Superior temporal gyrus (tissue), 1 donor: ENCODE measurements around the gene IKBKG.
"Not testable (repeated sequence)": the region's sequence is repeated elsewhere in the genome, so short reads cannot be mapped to it uniquely, and the experiment has no call there.

Experiments
- DNase-seq: peaks from one replicate; pipeline ENCODE4 v3.0.0-alpha.2; 2016; ENCODE audit errors: extremely low spot score

IKBKG gene

DNA sequence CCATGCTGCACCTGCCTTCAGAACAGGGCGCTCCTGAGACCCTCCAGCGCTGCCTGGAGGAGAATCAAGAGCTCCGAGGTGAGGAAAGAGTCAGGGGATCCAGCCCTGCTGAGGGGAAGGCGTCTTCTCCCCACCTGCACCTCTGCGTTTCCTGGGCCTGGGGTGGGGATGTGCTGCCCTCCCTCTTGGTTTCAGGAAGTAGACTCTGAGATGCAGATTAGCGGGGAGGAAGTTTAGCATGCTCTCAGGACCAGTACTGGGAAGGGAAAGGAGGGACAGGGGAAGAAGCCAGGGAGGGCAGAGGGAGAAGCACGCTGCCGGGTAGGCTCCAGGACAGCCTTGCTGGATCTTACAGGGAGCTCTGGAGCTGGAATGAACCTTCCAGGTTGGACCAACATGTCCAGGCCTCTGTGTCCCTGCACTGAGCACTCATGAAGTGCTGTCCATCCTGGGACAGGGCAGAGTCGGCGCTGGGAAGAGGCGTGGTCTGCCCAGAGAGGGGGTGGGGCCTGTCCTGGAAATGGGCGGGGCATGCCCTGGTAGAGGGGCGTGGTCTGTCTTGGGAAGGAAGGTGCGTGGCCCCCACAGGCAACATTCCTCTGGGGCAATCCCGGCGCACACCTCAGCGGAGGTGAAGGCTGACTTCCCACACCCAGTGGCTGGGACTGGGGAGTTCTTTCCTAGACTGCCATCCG lies 4.8 kb downstream of the IKBKG start:
- not testable (repeated sequence) for DNase-seq

DNA sequence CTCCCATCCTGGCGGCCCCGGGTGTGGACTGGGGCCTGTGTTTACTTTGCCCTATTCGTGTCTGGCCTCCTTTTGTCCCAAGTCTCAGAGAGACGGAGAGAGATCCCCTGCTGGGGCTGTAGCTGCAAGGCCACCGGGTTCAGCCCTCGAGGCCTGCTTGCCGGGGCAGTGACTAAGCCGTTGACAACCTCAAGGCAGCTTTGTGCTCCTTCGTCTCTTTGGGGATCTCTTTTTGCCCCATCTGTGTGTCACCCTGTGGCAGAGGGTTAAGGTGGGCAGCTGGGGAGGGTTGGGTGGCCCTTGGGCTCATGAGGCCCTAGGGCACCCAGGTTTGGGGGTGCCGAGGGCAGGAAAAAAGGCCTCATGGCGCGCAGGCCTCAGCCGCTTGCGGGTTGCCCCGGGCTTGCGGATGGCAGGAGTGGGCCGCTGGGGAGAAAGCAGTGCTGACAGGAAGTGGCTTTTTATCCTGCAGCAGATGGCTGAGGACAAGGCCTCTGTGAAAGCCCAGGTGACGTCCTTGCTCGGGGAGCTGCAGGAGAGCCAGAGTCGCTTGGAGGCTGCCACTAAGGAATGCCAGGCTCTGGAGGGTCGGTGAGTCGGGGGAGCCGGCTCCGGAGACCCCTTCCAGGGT lies 10.8 kb downstream of the IKBKG start:
- not testable (repeated sequence) for DNase-seq

DNA sequence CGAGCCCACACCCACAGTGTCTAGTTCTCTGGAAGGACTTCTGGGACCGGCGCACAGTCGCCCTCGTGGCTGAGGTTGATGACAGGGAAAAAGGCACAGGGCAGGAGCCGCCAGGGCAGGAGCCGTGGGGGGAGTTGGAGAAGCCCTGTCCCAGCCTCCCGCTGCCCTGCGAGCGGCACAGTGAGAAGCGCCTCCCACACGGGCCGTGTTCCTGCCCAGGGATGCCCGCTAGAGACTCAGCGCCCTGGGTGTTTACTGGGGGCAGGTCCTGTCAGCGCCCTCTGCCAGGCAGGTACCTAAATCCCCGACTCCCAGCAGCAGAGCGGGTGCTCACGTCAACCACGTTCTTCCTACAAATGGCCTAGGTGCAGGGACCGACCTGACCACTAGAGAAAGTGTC lies 11.5 kb downstream of the IKBKG start:
- not testable (repeated sequence) for DNase-seq

DNA sequence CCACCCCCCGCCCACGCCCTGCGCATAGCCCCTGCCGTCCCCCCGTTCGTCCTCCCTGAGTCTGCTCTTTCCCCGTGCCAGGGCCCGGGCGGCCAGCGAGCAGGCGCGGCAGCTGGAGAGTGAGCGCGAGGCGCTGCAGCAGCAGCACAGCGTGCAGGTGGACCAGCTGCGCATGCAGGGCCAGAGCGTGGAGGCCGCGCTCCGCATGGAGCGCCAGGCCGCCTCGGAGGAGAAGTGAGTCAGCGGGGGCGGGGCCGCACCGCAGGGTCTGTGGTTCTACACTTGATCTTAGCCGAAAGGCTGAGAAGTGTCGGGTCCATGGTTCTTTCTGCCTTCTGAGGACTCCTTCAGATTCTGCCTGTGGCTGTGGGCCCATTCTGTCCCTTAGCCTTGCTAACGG lies 12.9 kb downstream of the IKBKG start:
- DNase-seq = not testable (repeated sequence)

DNA sequence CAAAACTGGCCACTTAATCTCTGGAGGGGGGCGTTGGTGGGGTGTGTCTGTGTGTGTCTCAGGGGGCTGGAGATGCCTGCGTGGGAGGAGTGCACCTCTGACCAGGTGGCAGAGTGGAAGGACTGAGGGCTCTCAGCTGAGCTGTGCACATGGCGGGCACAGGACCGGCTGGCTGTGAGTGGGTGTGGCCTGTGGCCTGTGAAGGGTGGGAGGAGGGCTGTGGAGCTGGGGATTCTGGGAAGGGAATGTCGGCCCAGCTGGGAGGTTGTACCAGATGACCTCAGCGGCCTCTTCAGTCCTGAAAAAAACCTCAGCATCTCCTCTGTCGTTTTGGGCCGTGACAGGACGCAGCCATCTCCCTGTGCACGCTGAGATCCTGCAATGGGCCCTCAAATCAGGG lies 14.9 kb downstream of the IKBKG start:
- DNase-seq = not testable (repeated sequence)

DNA sequence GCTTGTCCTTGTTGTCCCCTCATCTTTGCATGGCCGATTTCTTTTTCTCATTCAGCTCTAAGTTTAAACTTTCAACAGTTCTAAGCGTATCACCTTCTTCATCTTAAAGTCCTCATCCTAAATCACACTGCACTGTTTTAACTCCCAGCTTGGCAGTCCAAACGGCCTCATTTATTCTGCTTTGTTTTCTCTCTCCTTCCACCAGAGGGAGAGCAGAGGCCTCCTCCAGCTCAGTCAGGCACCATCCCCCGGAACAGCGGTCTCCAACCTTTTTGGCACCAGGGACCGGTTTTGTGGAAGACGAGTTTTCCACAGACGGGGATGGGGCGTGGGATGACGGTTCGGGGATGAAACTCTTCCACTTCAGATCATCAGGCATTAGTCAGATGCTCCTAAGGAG lies 22.9 kb downstream of the IKBKG start:
- not testable (repeated sequence) for DNase-seq

DNA sequence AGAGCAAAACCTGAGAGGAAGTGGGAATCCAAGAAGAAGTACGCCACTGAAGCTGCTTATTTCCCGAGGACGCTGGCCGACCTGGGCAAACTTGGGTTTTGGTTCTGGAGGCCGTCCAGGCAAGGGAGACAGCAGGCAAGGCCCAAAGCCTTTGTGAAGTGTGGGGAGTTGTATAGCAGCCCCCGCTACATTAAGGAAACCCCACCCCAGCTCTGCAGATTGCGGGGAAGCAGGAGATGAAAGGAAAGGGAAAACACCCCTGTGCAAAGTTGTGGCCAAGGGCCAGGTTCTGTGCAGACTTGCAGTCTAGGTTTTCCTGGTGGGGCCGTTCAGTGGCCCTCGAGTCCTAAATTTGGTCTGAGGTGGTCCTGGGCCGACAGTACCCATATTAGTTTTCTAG lies 25.6 kb downstream of the IKBKG start:
- DNase-seq = not testable (repeated sequence)

DNA sequence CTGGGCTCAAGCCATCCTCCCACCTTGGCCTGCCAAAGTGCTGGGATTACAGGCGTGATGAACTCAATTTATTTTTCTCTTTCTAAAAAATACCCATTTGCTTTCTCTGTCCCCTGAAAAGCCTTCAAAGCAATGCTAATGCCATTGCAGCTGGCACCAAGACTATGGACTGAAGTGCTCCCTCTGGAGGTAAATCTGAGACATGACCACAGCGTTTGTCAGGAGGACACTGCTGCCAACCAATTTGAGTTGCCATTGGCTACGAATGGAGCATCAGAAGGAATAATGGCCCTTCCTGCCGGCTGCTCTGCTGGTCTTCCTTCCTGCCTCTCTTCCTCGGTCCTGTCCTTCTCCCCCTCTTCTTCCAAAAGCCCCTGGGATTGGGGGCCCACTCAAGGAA lies 27.7 kb downstream of the IKBKG start:
- DNase-seq = not testable (repeated sequence)

DNA sequence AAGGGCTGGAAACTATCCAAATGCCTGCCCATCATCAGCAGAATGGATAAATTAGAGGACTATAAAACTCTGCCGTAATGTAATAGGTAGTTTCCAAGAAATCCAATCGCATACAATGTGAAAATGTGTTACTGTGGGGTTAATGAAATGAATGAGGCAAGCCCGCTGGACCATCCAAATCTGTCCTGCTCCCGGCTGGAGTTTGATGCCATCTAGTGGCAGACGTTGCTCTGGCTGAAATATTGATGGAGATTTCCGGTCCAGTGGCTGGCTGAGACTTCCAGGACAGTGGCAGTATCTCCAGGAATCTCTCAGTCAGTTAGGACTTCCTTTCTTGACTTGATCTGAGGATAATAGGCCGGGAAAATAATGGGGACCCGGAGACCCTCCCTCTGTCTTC lies 35.6 kb downstream of the IKBKG start:
- not testable (repeated sequence) for DNase-seq

DNA sequence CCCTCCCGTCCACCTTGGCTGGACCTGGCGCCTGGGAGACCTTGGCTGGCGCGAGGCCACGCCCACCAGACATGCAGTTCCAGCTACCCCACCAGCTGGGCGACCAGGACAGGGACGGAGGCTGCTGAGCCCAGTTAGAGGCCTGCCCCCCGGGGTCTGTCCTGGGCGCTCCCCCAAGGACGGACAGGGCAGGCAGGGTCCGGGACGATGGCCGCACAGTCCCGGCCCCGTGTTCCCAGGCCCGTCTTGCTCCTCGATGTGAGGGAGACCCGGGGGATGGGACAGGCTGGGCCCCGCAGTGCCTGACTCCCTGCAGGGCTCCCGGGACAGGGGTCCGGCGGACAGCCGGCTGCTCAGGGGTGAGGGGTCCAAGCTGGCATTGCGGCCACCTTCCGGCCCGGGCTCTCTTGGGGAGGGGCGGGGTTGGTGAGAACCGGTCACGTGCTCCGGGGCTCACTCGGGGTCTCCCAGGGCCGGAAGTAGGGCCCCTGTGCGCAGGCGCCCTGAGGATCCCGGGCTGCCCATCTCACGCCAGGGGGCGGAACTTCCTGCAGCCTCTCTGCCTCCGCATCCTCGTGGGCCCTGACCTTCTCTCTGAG lies 37.3 kb downstream of the IKBKG start, which contains the start of gene CTAG1A:
TSS of gene CTAG1A (plus strand) at position 549 of the 599 bp plus-strand sequence. CDS start 74 bp downstream, outside the sequence.
- not testable (repeated sequence) for DNase-seq

DNA sequence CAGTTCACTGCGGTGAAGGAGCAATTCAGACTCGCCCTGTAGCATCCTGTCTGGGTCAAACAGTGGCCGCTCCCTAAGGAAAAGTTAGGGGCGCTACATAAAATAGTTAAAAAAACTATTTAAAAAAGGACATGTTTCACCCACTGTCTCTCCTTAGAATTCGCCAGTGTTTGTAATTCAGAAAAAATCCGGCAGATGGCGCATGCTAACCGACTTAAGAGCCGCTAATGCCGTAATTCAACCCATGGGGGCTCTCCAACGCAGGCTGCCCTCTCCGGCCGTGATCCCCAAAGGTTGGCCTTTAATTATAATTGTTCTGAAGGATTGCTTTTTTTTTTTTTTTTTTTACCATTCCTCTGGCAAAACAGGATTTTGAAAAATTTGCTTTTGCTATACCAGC lies 43.0 kb downstream of the IKBKG start:
- DNase-seq = not testable (repeated sequence)

DNA sequence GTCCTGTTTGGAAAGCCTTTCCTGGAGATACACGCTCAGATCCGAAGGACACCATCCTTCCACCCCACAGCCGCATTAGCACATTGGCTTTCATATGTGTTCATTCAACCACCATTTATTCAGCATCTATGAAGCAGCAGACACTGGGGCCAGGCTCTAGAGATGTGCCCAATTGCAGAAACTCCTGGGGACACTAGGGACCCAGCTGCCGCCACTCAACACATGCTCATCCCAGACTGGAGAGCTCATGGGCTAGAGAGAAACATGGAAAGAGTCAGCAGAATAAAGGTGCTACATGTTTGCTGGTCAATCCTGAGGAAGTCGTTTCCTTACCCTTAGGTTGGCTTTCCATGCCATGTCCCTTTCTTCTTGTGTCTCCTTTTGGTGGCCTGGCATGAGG lies 45.1 kb downstream of the IKBKG start:
- DNase-seq = no peak

DNA sequence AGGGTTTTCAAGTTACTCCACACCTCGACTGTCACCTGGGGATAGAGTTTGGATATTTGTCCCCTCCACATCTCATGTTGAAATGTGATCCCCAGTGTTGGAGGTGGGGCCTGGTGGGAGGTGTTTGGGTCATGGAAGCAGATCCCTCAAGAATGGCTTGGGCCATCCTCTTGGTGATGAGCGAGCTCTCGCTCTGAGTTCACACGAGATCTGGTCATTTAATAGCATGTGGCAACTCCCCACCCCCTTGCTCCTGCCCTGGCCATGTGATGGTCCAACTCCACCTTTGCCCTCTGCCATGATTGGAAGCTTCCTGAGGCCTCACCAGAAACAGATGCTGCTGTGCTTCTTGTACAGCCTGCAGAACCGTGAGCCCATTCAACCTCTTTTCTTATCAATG lies 45.8 kb downstream of the IKBKG start:
- no peak for DNase-seq

DNA sequence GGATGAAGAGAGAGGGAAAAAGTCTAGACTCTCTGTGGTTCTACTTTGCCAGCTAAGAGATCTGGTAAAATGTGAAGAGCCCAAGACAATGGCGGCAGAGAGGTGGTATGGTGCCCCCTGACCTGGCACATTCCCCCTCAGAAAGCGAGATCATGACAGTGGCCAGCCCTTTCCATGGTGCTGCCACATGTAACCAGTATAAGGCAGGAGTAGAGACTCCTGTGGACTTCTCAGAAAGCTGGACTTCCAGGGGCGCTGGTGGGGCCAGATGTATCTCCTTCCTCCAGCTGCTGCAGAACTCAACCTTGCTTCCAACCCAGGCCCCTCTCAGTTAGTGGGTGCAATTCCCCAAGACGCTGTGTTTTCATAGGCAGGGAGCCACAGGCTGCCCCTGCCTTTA lies 47.1 kb downstream of the IKBKG start:
- DNase-seq = no peak

DNA sequence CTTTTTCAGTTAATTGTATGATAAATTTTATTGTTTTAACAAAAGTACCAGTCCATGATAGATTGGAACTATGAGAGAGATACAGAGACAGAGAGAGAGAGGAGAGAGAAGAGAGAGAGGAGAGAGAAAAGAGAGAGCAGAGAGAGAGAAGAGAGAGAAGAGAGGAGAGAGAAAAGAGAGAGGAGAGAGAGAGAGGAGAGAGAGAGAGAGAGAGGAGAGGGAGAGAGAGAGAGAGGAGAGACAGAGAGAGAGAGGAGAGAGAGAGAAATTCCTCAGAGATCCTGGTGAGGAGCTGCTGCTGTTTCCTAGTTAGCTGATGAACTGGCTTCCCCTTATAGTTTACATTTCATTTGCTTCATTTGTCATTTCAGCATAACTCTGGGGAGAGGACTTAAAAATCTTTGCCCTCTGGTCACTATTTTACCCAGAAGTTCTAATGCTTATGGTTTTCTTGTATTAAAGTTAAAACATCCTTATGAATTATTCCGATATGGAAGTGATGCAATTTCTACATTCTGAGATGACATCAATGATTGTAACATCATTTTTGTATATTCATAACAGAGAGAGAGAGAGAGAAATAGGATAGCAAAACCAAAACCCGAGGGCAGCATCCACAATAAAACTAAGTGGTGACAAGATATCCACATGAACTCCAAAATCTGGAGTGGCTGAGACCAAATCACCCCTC lies 48.3 kb downstream of the IKBKG start:
- no peak for DNase-seq

DNA sequence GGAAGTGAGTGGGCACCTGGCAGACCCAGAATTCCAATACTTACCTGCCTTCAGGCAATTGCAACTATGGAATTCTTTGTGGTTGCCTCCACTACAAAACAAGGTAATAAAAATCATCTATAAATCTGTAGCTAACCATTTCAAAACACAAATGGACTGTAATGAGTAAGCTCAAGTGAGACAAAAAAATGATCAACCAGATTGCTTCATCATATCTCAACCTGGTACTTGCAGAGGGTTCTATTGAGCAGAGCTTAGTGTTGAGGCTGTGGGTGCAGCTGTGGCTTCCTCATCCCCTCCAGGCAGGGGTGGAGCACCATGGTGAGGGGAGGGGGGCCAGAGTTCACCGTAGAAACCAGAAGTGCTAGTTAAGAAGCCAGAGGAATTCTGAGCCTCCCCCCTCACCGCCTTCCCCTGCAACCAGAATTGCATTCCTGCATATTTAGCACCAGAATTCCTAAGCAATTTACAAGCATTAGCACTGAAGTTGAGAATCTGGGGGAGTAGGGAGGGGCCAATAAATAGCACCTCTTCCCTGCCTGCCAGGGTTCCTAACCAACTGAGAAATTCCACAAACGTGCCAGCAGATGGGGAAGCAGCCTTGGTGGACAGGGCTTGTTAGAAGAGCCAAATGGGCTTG lies 49.0 kb downstream of the IKBKG start:
- DNase-seq = no peak

DNA sequence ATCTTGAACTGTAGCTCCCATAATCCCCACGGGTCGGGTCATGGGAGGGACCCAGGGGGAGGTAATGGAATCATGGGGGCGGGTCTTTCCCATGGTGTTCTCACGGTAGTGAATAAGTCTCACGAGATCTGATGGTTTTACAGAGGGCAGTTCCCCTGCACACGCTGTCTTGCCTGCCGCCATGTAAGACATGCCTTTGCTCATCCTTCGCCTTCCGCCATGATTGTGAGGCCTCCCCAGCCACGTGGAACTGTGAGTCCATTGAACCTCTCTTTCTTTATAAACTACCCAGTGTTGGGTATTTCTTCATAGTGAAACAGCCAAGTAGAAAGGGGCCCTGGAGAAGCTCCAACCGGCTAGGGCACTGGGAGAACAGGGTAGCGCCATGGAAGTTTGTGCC lies 49.8 kb downstream of the IKBKG start:
- no peak for DNase-seq

DNA sequence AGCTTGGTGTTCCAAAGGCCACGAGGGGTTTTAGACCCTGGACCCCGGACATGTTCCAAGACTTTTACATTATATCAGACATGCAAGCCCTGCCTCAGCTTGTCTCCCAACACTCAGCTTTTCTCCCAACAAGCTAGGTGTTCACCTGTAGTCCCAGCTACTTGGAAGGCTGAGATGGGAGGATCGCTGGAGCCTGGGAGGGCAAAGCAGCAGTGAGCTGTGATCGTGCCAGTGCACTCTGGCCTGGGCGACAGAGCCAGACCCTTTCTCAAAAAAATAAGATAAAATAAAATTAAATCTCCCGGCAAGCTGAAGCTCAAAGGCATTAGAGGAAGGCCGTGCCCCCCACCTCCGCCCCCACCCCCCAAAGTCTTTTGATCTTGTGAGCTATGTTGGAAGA lies 51.2 kb downstream of the IKBKG start:
- no peak for DNase-seq

DNA sequence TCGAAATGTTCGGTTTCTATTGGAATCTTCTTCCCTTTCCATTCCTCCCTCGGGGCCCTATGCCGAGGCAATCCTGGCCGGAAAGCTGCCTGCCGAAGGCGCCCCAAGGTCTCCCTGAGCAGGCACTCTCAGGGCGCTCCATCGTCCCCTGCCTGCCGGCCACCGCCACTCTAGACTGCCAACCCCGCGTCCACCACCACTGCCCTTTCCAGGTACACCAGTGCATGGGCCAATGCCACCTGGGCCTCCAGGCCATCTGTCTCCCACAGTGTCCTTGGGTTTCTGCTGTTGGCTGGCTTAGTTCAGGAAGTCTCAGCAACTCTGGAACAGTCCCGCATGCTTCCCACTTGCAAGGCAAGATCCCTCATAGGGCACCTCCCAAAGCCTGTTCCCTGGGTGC lies 52.1 kb downstream of the IKBKG start:
- DNase-seq = no peak

DNA sequence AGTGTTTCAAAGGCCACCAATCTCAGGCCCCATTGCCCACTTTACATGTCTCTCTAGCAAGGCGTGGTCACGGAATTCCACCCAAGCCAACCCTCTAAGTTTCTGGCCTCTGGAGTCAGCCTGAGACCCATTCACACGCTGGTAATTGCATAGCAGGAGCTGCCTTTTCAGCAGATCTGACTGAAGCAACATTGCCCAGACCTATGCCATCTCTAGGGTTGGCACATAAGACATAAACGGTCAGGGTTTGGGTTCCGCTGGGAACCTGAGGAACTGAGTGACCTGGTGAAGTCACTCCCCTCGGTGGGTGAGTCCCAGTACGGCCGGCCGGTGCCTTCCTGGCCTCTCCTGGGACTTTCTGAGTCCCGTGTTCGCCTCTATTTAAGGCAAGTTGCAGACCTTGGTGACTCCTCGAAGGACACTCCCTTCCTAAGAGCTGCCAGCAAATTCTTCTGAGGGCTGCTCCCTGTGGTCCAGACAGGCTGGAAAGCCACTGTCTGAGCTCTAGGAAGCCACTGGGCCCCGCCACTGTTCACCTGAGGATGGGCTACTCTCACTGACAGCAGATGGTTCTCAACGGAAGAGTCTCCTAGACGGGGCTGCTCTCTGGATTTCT lies 53.4 kb downstream of the IKBKG start:
- no peak for DNase-seq

DNA sequence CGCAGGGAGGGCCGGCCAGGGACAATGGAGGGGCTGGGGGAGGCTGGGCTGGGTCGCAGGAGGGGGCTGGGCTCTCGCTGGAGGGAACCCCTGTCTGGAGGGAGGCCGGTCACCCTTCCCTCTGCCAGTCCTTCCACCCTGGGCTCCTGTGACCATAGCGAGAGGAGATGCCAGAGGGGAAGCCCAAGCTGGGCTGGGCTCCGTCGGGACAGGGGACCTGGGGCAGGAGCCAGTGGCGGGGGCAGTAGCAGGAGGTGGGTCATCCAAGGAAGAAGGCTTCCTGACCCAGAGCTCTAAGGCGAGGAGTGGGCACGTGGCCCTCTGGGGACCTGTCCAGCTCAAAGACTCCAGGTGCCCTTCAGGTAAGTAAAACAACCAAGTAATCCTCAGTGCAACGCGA lies 54.8 kb downstream of the IKBKG start:
- no peak for DNase-seq
